OCI-LY3 (cell line): Measurements from ENCODE around the gene CDKN2C.

Experiments used
- H2AFZ ChIP-seq: fragments of 200-600, 300-600 bp; shearing (Covaris generic); 2 replicates; pipeline ENCODE4 v1.6.0; 2014; ENCODE audit warnings: antibody characterized with exemption, low read depth, low read length
- H3K27ac ChIP-seq: fragments of 200-600, 300-600 bp; sonication (generic); 2 replicates; pipeline ENCODE4 v1.5.1; 2014; ENCODE audit warnings: mild to moderate bottlenecking, low read length, moderate library complexity, mixed read lengths
- H3K27me3 ChIP-seq: fragments of 200-600, 300-600 bp; sonication (generic); 2 replicates; pipeline ENCODE4 v1.6.1; 2014; ENCODE audit warnings: low read depth, low read length, mixed read lengths
- H3K36me3 ChIP-seq: fragments of 200-600, 300-600 bp; sonication (generic); replicated peaks from 2 replicates; pipeline ENCODE3; 2014; ENCODE audit warnings: low read depth, low read length, mixed read lengths
- H3K4me1 ChIP-seq: fragments of 300-600, 200-600 bp; sonication (generic); 2 replicates; pipeline ENCODE4 v1.6.1; 2014; ENCODE audit warnings: low read length, mixed read lengths
- H3K4me2 ChIP-seq: fragments of 200-600, 300-600 bp; sonication (generic); 2 replicates; pipeline ENCODE4 v1.6.1; 2014; ENCODE audit warnings: low read length, mixed read lengths
- H3K4me3 ChIP-seq: fragments of 300-600, 200-600 bp; sonication (generic); 2 replicates; pipeline ENCODE4 v1.5.1; 2014; ENCODE audit warnings: antibody characterized with exemption, mild to moderate bottlenecking, low read length, moderate library complexity
- H3K79me2 ChIP-seq: fragments of 300-600, 200-600 bp; shearing (Covaris generic); 2 replicates; pipeline ENCODE4 v1.6.1; 2014; ENCODE audit warnings: mild to moderate bottlenecking, low read length, mixed read lengths
- H3K9ac ChIP-seq: fragments of 300-600, 200-600 bp; shearing (Covaris generic); 2 replicates; pipeline ENCODE4 v1.6.0; 2014; ENCODE audit warnings: mild to moderate bottlenecking, low read length, moderate library complexity
- H3K9me3 ChIP-seq: fragments of 200-600, 300-600 bp; shearing (Covaris generic); 2 replicates; pipeline ENCODE4 v1.6.1; 2014; ENCODE audit warnings: low read length, mixed read lengths; ENCODE audit not compliant: insufficient read depth
- H4K20me1 ChIP-seq: fragments of 200-600, 300-600 bp; sonication (generic); 2 replicates; pipeline ENCODE4 v1.6.1; 2016; ENCODE audit warnings: low read length, mixed read lengths; ENCODE audit not compliant: insufficient read depth
- CTCF ChIP-seq: fragments of 200-600, 300-600 bp; sonication (generic); IDR thresholded peaks from 2 replicates; pipeline ENCODE4 v1.5.1; 2014; ENCODE audit warnings: antibody characterized with exemption, low read length, low read depth
- EZH2phosphoT487 ChIP-seq: fragments of 200-600 bp; shearing (Covaris generic); IDR thresholded peaks from 2 replicates; pipeline ENCODE4 v1.6.1; 2018; ENCODE audit warnings: antibody characterized with exemption, mixed run types, low read depth

CDKN2C gene

GRCh38 chr1:50982611-50983010, 12.6 kb downstream of the CDKN2C start:
- Histone ChIP-seq H3K79me2 (no peaks in the 10 kb centered on the region), H3K27me3 (peaks cover 44% of the 10 kb centered on the region), H3K4me3 (no peak overlapping the region), H3K36me3 (no peaks in the 10 kb centered on the region), H4K20me1 (no peaks in the 10 kb centered on the region), H3K4me2 (no peak overlapping the region), H3K27ac (no peak overlapping the region), H3K4me1 (peaks cover 6% of the 10 kb centered on the region; the same call in 1 of the 2 replicates), H3K9me3 (no peaks in the 10 kb centered on the region), H2AFZ (no peak overlapping the region), H3K9ac (no peak overlapping the region)
- TF ChIP-seq CTCF, result no peak
- no peak for TF ChIP-seq EZH2phosphoT487

DNA sequence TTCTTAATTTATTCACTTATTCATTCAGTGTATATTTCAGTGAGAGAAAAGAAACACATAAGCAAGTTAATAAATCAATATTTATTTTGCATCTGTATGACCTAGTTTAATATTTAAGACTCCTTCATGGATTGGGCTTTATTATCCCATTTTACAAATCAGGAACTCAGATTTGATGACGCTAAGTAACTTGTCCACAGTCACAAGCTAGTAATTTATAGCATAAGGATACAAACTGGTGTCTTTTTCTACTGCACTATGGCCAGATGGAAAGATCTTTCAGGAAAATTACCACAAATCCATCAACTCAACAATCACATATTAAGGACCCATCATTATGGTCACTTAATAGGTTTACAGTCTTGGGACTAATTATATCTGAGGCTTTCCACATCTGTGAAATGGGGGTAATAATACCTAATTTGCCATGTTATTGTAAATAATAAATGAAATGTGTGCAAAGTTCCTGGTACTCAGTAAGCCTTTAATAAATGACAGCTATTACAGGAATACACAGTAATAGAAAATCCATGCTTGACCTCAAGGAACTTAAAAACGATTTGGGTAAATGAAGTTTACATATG, 13.3 kb downstream of the CDKN2C start:
- no peak overlapping the region for H3K9ac ChIP-seq
- H3K27me3 ChIP-seq, result peaks cover 40% of the 10 kb centered on the region
- H3K4me2 ChIP-seq, result no peak overlapping the region
- H3K4me1 ChIP-seq, result peaks cover 6% of the 10 kb centered on the region; the same call in 1 of the 2 replicates
- no peak overlapping the region for H3K27ac ChIP-seq
- H2AFZ ChIP-seq, result no peak overlapping the region
- H3K36me3 ChIP-seq, result no peaks in the 10 kb centered on the region
- H4K20me1 ChIP-seq, result no peaks in the 10 kb centered on the region
- no peak overlapping the region for H3K4me3 ChIP-seq
- TF ChIP-seq CTCF (no peak), EZH2phosphoT487 (no peak)
- H3K9me3 ChIP-seq, result no peaks in the 10 kb centered on the region
- no peaks in the 10 kb centered on the region for H3K79me2 ChIP-seq

DNA sequence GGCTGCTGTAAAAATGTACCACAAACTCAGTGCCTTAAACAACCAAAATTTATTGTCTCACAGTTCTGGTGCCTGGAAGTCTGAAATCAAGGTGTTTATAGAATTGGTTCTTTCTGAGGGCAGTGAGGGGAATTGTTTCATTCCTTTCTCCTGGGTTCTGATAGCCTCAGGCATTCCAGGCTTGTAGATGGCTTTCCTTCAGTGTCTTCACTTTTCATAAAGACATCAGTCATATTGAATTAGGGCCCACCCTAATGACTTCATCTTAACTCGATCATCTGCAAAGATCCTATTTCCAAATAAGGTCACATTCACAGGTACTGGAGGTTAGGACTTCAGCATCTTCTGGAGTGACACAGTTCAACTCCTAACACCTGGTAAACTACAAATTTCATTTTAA, 15.0 kb downstream of the CDKN2C start:
- H2AFZ ChIP-seq, result no peak overlapping the region
- H3K79me2 ChIP-seq, result no peaks in the 10 kb centered on the region
- TF ChIP-seq CTCF (no peak), EZH2phosphoT487 (no peak)
- no peak overlapping the region for H3K9ac ChIP-seq
- no peak overlapping the region for H3K4me3 ChIP-seq
- no peaks in the 10 kb centered on the region for H3K4me1 ChIP-seq
- no peaks in the 10 kb centered on the region for H3K36me3 ChIP-seq
- H3K9me3 ChIP-seq, result no peaks in the 10 kb centered on the region
- no peak overlapping the region for H3K27ac ChIP-seq
- H3K27me3 ChIP-seq, result peaks cover 23% of the 10 kb centered on the region
- H4K20me1 ChIP-seq, result no peaks in the 10 kb centered on the region
- no peak overlapping the region for H3K4me2 ChIP-seq

DNA sequence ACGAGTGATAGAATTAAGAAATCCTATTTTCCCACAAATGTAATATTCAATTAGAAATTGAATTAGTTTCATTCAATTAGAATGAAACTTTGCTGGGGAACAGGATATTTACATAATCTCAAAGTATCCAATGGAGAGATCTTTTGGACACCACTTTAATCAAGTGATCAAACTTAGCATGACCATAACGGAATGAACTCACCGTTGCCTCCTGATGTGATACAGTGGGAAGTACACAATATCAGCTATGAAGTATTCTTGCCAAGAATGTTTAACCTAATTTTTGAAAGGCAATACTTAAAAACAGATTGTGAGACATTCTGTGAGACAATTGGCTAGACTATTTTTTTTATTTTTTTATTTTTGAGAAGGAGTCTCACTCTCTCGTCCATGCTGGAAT, 16.6 kb downstream of the CDKN2C start:
- no peaks in the 10 kb centered on the region for H3K4me1 ChIP-seq
- no peak overlapping the region for H3K27ac ChIP-seq
- no peak overlapping the region for H2AFZ ChIP-seq
- no peaks in the 10 kb centered on the region for H4K20me1 ChIP-seq
- H3K36me3 ChIP-seq, result no peaks in the 10 kb centered on the region
- H3K4me3 ChIP-seq, result no peak overlapping the region
- no peaks in the 10 kb centered on the region for H3K79me2 ChIP-seq
- TF ChIP-seq EZH2phosphoT487, result no peak
- TF ChIP-seq CTCF, result no peak
- peaks cover 18% of the 10 kb centered on the region for H3K27me3 ChIP-seq
- H3K9ac ChIP-seq, result no peak overlapping the region
- H3K9me3 ChIP-seq, result no peaks in the 10 kb centered on the region
- no peak overlapping the region for H3K4me2 ChIP-seq
